Epidermal melanocyte (primary cell): Measurements from ENCODE around the gene ARHGAP28.

Source experiments
- DNase-seq: peaks from one replicate; pipeline ENCODE4 v3.0.0; 2011; ENCODE audit warnings: low spot score; ENCODE audit not compliant: insufficient read length

The ARHGAP28 gene

GRCh38 chr18:6959110-6959509 is 229.6 kb downstream of the ARHGAP28 start:
- DNase-seq, result no peak

GRCh38 chr18:6960124-6960523 is 230.6 kb downstream of the ARHGAP28 start:
- DNase-seq, result no peak

- no peak for DNase-seq
These were observed 231.1 kb downstream of the ARHGAP28 start for GRCh38 chr18:6960656-6961055.

GRCh38 chr18:6961331-6961730 is 231.8 kb downstream of the ARHGAP28 start:
- no peak for DNase-seq

- DNase-seq, result no peak
These were observed 233.3 kb downstream of the ARHGAP28 start for GRCh38 chr18:6962571-6963451.

- no peak for DNase-seq
These were observed 234.1 kb downstream of the ARHGAP28 start for GRCh38 chr18:6963452-6964097.
